ENCODE data around the gene LCN9. TPM values are rescaled to one million over a fixed set of nuclear protein-coding genes. Genes with fewer than 3 reads are reported as not detected.

Gene LCN9
- total and polyA plus RNA-seq, 2 of the 4 experiments (the other 2 are of a cell fraction): not detected

DNA sequence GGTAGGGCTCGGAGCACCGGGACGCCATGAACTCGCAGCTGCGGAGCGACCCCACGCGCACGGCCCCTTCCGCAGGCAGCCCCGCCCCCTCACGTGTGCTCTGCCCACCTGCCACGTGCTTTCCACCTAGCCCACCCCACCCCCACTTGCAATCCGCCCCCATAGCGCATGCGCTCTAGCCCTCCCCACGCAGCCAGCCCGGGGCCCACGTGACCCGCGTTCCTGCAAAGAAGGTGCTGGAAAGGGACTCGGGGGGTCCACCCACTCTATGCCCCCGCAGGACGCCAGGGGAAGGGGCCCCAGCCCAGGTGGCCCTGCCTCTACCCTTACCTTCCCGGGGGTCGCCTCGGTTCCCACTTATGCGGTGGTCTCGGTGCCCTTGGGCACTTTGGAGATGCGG is 36.3 kb downstream of the LCN9 start, which contains the start of gene SOHLH1:
Gene SOHLH1 (minus strand): TSS at position 42 of the 400 bp plus-strand sequence. CDS start 14 bp downstream, at position 28.
- in situ Hi-C loops (cut with MboI; ENCODE audit: low sequenced_read_pairs) (no loop called here), dilution Hi-C loops (cut with HindIII; ENCODE audit: low sequenced_read_pairs, unreplicated experiment) (no loop called here), intact Hi-C loops (cut with micrococcal nuclease) (no loop called here)
- no peak within 1 kb of the TSS for H3K23ac ChIP-seq (ENCODE audit: low read depth, low read length)
- BruUV-seq (replicated peaks): no TSS peak
- no peak within 1 kb of the TSS for H3K4me2 ChIP-seq (ENCODE audit: low read depth, low read length)
- no peaks in the 10 kb centered on the region for H3K36me3 ChIP-seq (ENCODE audit: control insufficient read depth, insufficient read depth, low read length)
- no peak within 1 kb of the TSS for H3K27ac ChIP-seq (ENCODE audit: insufficient read depth, low read length)
- H3K18ac ChIP-seq (ENCODE audit: low read depth, low read length): no peak within 1 kb of the TSS
- H2AK5ac ChIP-seq (ENCODE audit: low read depth, low read length): no peak within 1 kb of the TSS
- H2AFZ ChIP-seq (replicated peaks; ENCODE audit: low read length, poor library complexity): no peak within 1 kb of the TSS
- H3K9me3 ChIP-seq (ENCODE audit: control insufficient read depth, insufficient read depth, low read length): no peaks in the 10 kb centered on the region
- H3K56ac ChIP-seq (ENCODE audit: extremely low read depth, insufficient read depth, low read length): no peak within 1 kb of the TSS
- peaks cover 15% of the 10 kb centered on the region; the same call in 1 of the 2 replicates for H3K27me3 ChIP-seq (ENCODE audit: control insufficient read depth, insufficient read depth, low read length)
- no peak within 1 kb of the TSS for H2BK20ac ChIP-seq (ENCODE audit: low read depth, low read length)
- H3K4ac ChIP-seq (ENCODE audit: low read depth, low read length): no peak within 1 kb of the TSS
- no peak within 1 kb of the TSS for H2BK120ac ChIP-seq (ENCODE audit: low read depth, low read length)
- no peak within 1 kb of the TSS for H3K14ac ChIP-seq (replicated peaks; ENCODE audit: low read depth, low read length)
- H3K9me1 ChIP-seq (ENCODE audit: insufficient read depth, low read length): no peaks in the 10 kb centered on the region
- no peak for DNase-seq
- TF ChIP-seq BHLHE40 (IDR thresholded peaks at IDR 0.05; ENCODE audit: low read depth, low read length) (no peak), FOS (IDR thresholded peaks at IDR 0.05; ENCODE audit: low read depth, low read length) (no peak), MAFK (IDR thresholded peaks at IDR 0.05; ENCODE audit: low read depth, low read length) (no peak), CHD1 (IDR thresholded peaks at IDR 0.05; ENCODE audit: low read depth, low read length) (no peak), RCOR1 (IDR thresholded peaks at IDR 0.05; ENCODE audit: insufficient replicate concordance, low read length) (no peak), POLR2A (IDR thresholded peaks at IDR 0.05; ENCODE audit: low read depth, low read length) (no peak), RAD21 (IDR thresholded peaks at IDR 0.05; ENCODE audit: low read length) (no peak), MAZ (IDR thresholded peaks at IDR 0.05; ENCODE audit: borderline replicate concordance, low read depth, low read length) (no peak), ELK1 (IDR thresholded peaks at IDR 0.05; ENCODE audit: borderline replicate concordance, low read depth, low read length) (no peak), RFX5 (IDR thresholded peaks at IDR 0.05; ENCODE audit: low read depth, low read length) (no peak), SMC3 (IDR thresholded peaks at IDR 0.05; ENCODE audit: low read depth, low read length) (no peak), MXI1 (IDR thresholded peaks at IDR 0.05; ENCODE audit: borderline replicate concordance, low read depth, low read length) (no peak), NFE2L2 (IDR thresholded peaks at IDR 0.05; ENCODE audit: low read depth, low read length) (no peak), CEBPB (IDR thresholded peaks at IDR 0.05; ENCODE audit: low read depth, low read length) (no peak)
- TF ChIP-seq, protein P1, sequence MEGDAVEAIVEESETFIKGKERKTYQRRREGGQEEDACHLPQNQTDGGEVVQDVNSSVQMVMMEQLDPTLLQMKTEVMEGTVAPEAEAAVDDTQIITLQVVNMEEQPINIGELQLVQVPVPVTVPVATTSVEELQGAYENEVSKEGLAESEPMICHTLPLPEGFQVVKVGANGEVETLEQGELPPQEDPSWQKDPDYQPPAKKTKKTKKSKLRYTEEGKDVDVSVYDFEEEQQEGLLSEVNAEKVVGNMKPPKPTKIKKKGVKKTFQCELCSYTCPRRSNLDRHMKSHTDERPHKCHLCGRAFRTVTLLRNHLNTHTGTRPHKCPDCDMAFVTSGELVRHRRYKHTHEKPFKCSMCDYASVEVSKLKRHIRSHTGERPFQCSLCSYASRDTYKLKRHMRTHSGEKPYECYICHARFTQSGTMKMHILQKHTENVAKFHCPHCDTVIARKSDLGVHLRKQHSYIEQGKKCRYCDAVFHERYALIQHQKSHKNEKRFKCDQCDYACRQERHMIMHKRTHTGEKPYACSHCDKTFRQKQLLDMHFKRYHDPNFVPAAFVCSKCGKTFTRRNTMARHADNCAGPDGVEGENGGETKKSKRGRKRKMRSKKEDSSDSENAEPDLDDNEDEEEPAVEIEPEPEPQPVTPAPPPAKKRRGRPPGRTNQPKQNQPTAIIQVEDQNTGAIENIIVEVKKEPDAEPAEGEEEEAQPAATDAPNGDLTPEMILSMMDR (conservative IDR thresholded peaks at IDR 0.05; ENCODE audit: low read depth, low read length): no peak
- TF ChIP-seq, protein P2, sequence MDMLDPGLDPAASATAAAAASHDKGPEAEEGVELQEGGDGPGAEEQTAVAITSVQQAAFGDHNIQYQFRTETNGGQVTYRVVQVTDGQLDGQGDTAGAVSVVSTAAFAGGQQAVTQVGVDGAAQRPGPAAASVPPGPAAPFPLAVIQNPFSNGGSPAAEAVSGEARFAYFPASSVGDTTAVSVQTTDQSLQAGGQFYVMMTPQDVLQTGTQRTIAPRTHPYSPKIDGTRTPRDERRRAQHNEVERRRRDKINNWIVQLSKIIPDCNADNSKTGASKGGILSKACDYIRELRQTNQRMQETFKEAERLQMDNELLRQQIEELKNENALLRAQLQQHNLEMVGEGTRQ (IDR thresholded peaks at IDR 0.05; ENCODE audit: low read depth, low read length): no peak
- no peak within 1 kb of the TSS for H4K8ac ChIP-seq (ENCODE audit: low read depth in 2 of 2, low read length in 2 of 2)
- H2AK9ac ChIP-seq (replicated peaks; ENCODE audit: low read depth, low read length, poor library complexity): no peak within 1 kb of the TSS
- H3K4me1 ChIP-seq (ENCODE audit: control insufficient read depth, insufficient read depth, low read length): peaks cover 1% of the 10 kb centered on the region; the same call in 1 of the 2 replicates
- H2BK5ac ChIP-seq (ENCODE audit: low read depth, low read length, poor library complexity, severe bottlenecking): no peak within 1 kb of the TSS
- H3K4me3 ChIP-seq (ENCODE audit: insufficient read depth, low read depth, low read length): no peak within 1 kb of the TSS
- H4K91ac ChIP-seq (ENCODE audit: insufficient read depth, low read depth, low read length): no peak within 1 kb of the TSS
- ChIA-PET CTCF (no interaction called here), POLR2A (ENCODE audit: unreplicated experiment) (no interaction called here)
- no peak for ATAC-seq (ENCODE audit: low read depth)
- H3K79me1 ChIP-seq (ENCODE audit: low read depth in 1 of 2, low read length in 2 of 2): no peaks in the 10 kb centered on the region
- no CpG with 5 or more reads among the region's 30 CpGs for WGBS, 2 experiments (ENCODE audit: extremely low coverage in 2 of 2, insufficient read length in 1 of 2)
- no peak within 1 kb of the TSS for H3K9ac ChIP-seq (ENCODE audit: low read depth, low read length)
- no peak within 1 kb of the TSS for H4K5ac ChIP-seq (ENCODE audit: low read depth, low read length)
- H2BK15ac ChIP-seq (ENCODE audit: low read depth, low read length): no peak within 1 kb of the TSS
- H4K20me1 ChIP-seq (ENCODE audit: insufficient read depth, low read length): no peaks in the 10 kb centered on the region
